Liver (tissue), 9 donors: ENCODE measurements around the gene WDR59. TPM values are rescaled to one million over a fixed set of nuclear protein-coding genes. Genes with fewer than 3 reads are reported as not detected.

Experiments used
- DNase-seq: peaks from one replicate; pipeline ENCODE4 v3.0.0-alpha.2; 2017; ENCODE audit warnings: low spot score
- H3K27ac ChIP-seq, 2 donors: one replicate each; pipeline ENCODE4 v1.7.0; 2013; ENCODE audit warnings: inconsistent platforms in 2 of 2, low read length in 2 of 2, control low read depth in 1 of 2, low read depth in 1 of 2, mild to moderate bottlenecking in 1 of 2
- H3K27me3 ChIP-seq, 4 donors: one replicate each; pipeline versions ENCODE4 v1.6.1 to v1.7.0; 2013; ENCODE audit warnings: low read length in 3 of 4, inconsistent platforms in 1 of 4, mild to moderate bottlenecking in 1 of 4, moderate library complexity in 1 of 4; ENCODE audit not compliant: control insufficient read depth in 4 of 4, insufficient read depth in 4 of 4
- H3K36me3 ChIP-seq, 4 donors: one replicate each; pipeline versions ENCODE4 v1.6.1 to v1.7.0; 2013; ENCODE audit warnings: low read length in 3 of 4, mild to moderate bottlenecking in 3 of 4, low read depth in 1 of 4, moderate library complexity in 1 of 4; ENCODE audit not compliant: control insufficient read depth in 4 of 4, insufficient read depth in 3 of 4
- H3K4me1 ChIP-seq, 4 donors: one replicate each; pipeline versions ENCODE4 v1.6.1 to v1.7.0; 2013; ENCODE audit warnings: low read length in 3 of 4, mild to moderate bottlenecking in 3 of 4, moderate library complexity in 1 of 4; ENCODE audit not compliant: control insufficient read depth in 4 of 4, insufficient read depth in 4 of 4
- H3K4me3 ChIP-seq, 3 donors: one replicate each; pipeline versions ENCODE4 v1.6.1 to v1.7.0; 2013; ENCODE audit warnings: low read length in 3 of 3, control low read depth in 1 of 3, low read depth in 1 of 3, mild to moderate bottlenecking in 1 of 3
- H3K9ac ChIP-seq, 2 donors: one replicate each; pipeline ENCODE4 v1.7.0; 2013; ENCODE audit warnings: low read length in 2 of 2, mild to moderate bottlenecking in 2 of 2, moderate library complexity in 2 of 2, control low read depth in 1 of 2, low read depth in 1 of 2
- H3K9me3 ChIP-seq, 4 donors: one replicate each; pipeline versions ENCODE4 v1.6.1 to v1.7.0; 2013; ENCODE audit warnings: low read length in 3 of 4; ENCODE audit not compliant: control insufficient read depth in 4 of 4
- ATF3 ChIP-seq: IDR thresholded peaks from 2 replicates; pipeline ENCODE4 v1.6.1; 2016; ENCODE audit warnings: antibody characterized with exemption
- EGR1 ChIP-seq, 2 donors: IDR thresholded peaks; 2 replicates each; pipeline ENCODE4 v1.6.1; 2016 to 2018; ENCODE audit warnings: antibody characterized with exemption in 2 of 2, low read depth in 2 of 2
- FOXA1 ChIP-seq: IDR thresholded peaks from 2 replicates; pipeline ENCODE4 v1.6.1; 2016; ENCODE audit warnings: antibody characterized with exemption
- FOXA2 ChIP-seq: IDR thresholded peaks from 2 replicates; pipeline ENCODE4 v1.6.1; 2016; ENCODE audit warnings: antibody characterized with exemption
- GABPA ChIP-seq, 2 donors: IDR thresholded peaks in 1 of 2; conservative IDR thresholded peaks in 1 of 2; 2 replicates each; pipeline ENCODE4 v1.6.1; 2016; ENCODE audit warnings: antibody characterized with exemption in 2 of 2, mild to moderate bottlenecking in 1 of 2, moderate library complexity in 1 of 2
- HNF4A ChIP-seq, 2 donors: conservative IDR thresholded peaks; 2 replicates each; pipeline ENCODE4 v1.6.1; 2016; ENCODE audit warnings: antibody characterized with exemption in 2 of 2, mild to moderate bottlenecking in 2 of 2
- HNF4G ChIP-seq: IDR thresholded peaks from 2 replicates; pipeline ENCODE4 v1.6.1; 2016; ENCODE audit warnings: antibody characterized with exemption
- JUND ChIP-seq, 2 donors: IDR thresholded peaks; 2 replicates each; pipeline ENCODE4 v1.6.1; 2016; ENCODE audit warnings: antibody characterized with exemption in 2 of 2
- MAX ChIP-seq: IDR thresholded peaks from 2 replicates; pipeline ENCODE4 v1.6.1; 2016; ENCODE audit warnings: antibody characterized with exemption
- NR2F2 ChIP-seq: IDR thresholded peaks from 2 replicates; pipeline ENCODE4 v1.6.1; 2016; ENCODE audit warnings: antibody characterized with exemption
- RAD21 ChIP-seq, 2 donors: IDR thresholded peaks; 2 replicates each; pipeline ENCODE4 v1.6.1; 2016; ENCODE audit warnings: antibody characterized with exemption in 2 of 2, mild to moderate bottlenecking in 2 of 2
- REST ChIP-seq: IDR thresholded peaks from 2 replicates; pipeline ENCODE4 v1.6.1; 2016; ENCODE audit warnings: antibody characterized with exemption, mild to moderate bottlenecking
- RXRA ChIP-seq, 2 donors: IDR thresholded peaks; 2 replicates each; pipeline ENCODE4 v1.6.1; 2017 to 2018; ENCODE audit warnings: antibody characterized with exemption in 2 of 2, mild to moderate bottlenecking in 1 of 2
- SP1 ChIP-seq: IDR thresholded peaks from 2 replicates; pipeline ENCODE4 v1.6.1; 2018; ENCODE audit warnings: antibody characterized with exemption, mild to moderate bottlenecking
- TAF1 ChIP-seq: conservative IDR thresholded peaks from 2 replicates; pipeline ENCODE4 v1.6.1; 2016; ENCODE audit warnings: antibody characterized with exemption, mild to moderate bottlenecking
- YY1 ChIP-seq: IDR thresholded peaks from 2 replicates; pipeline ENCODE4 v1.6.1; 2016; ENCODE audit warnings: antibody characterized with exemption, mild to moderate bottlenecking
- ZBTB33 ChIP-seq: IDR thresholded peaks from 2 replicates; pipeline ENCODE4 v1.6.1; 2016; ENCODE audit warnings: antibody characterized with exemption
- WGBS: extraction: QIAGEN DNeasy Blood & Tissue Kit; methylation state at CpG from one replicate; pipeline ENCODE4 v1.1.7; 2013; 5-methylcytosine and 5-hydroxymethylcytosine counted together
- polyA plus RNA-seq, 2 donors: library from polyadenylated mRNA; stranded (reverse) in 1 of 2; unstranded in 1 of 2; fragments of 200-250 nt in 1 of 2; fragments of >200 nt in 1 of 2; fragmentation: Nextera tagmentation in 1 of 2; extraction: Ambion mirVana in 1 of 2; gene quantifications; one replicate each; pipeline versions ENCODE4 v1.2.1 to v1.2.3, GENCODE V29; 2013 to 2015
- total RNA-seq, 2 donors: library from RNA; depleted of rRNA; stranded (reverse); fragments of >200 nt; gene quantifications; one replicate each; pipeline ENCODE4 v1.2.3, GENCODE V29; 2014
- donor health status: healthy.
- donor health status: healthy.
- donor health status: healthy.
- donor health status: healthy.
- donor health status: healthy.

Gene WDR59
- total and polyA plus RNA-seq, 4 donors = 14.1 to 30.3 (median 23.7) TPM

- TF ChIP-seq NR2F2 (no peak), TAF1 (no peak), SP1 (no peak), FOXA1 (no peak), GABPA (IDR thresholded peaks at IDR 0.05 in 1 of 2, conservative IDR thresholded peaks at IDR 0.05 in 1 of 2) (no peak), YY1 (no peak)
These were observed 143.5 kb downstream of the WDR59 start (continued) for GRCh38 chr16:74841469-74841868.

GRCh38 chr16:74837056-74837455 is 147.9 kb downstream of the WDR59 start:
- no peak overlapping the region for H3K27ac ChIP-seq
- no peak for DNase-seq
- no peak for TF ChIP-seq ZBTB33
- TF ChIP-seq RXRA (IDR thresholded peaks at IDR 0.05) = no peak
- no peak for TF ChIP-seq YY1
- no peak for TF ChIP-seq FOXA2
- TF ChIP-seq REST = no peak
- no peak for TF ChIP-seq HNF4A (conservative IDR thresholded peaks at IDR 0.05)
- no peak overlapping the region for H3K9ac ChIP-seq
- 87% methylated on average over 4 of the region's 4 CpGs for WGBS
- no peaks in the 10 kb centered on the region for H3K4me1 ChIP-seq
- no peak overlapping the region for H3K4me3 ChIP-seq
- no peaks in the 10 kb centered on the region for H3K36me3 ChIP-seq
- no peaks in the 10 kb centered on the region for H3K27me3 ChIP-seq
- H3K9me3 ChIP-seq = no peaks in the 10 kb centered on the region

- no peak for DNase-seq
These were observed 148.7 kb downstream of the WDR59 start for GRCh38 chr16:74836111-74836671.

More at GRCh38 chr16:74836111-74836671, 148.7 kb downstream of the WDR59 start:
- 77% methylated on average over 8 of the region's 8 CpGs for WGBS
- no peak overlapping the region for H3K9ac ChIP-seq
- no peaks in the 10 kb centered on the region for H3K36me3 ChIP-seq
- H3K4me1 ChIP-seq = no peaks in the 10 kb centered on the region
- H3K27ac ChIP-seq = no peak overlapping the region
- H3K4me3 ChIP-seq = no peak overlapping the region
- TF ChIP-seq FOXA2 = no peak
- no peak for TF ChIP-seq NR2F2
- no peak for TF ChIP-seq RAD21 (IDR thresholded peaks at IDR 0.05)
- no peak for TF ChIP-seq MAX
- no peak for TF ChIP-seq FOXA1
- no peak for TF ChIP-seq YY1
- TF ChIP-seq HNF4A (conservative IDR thresholded peaks at IDR 0.05) = no peak
- TF ChIP-seq TAF1 = no peak
- no peak for TF ChIP-seq SP1
- no peak for TF ChIP-seq EGR1 (IDR thresholded peaks at IDR 0.05; ENCODE audit: low read depth in 2 of 2)
- TF ChIP-seq JUND (IDR thresholded peaks at IDR 0.05) = no peak
- no peak for TF ChIP-seq ATF3
- TF ChIP-seq REST = no peak
- TF ChIP-seq GABPA (IDR thresholded peaks at IDR 0.05 in 1 of 2, conservative IDR thresholded peaks at IDR 0.05 in 1 of 2) = no peak
- TF ChIP-seq RXRA (IDR thresholded peaks at IDR 0.05) = no peak
- no peak for TF ChIP-seq HNF4G
- H3K27me3 ChIP-seq = no peaks in the 10 kb centered on the region
- no peaks in the 10 kb centered on the region for H3K9me3 ChIP-seq
